NOMO-1 treated with dmso at 0.1 percent for 144 hours (cell line): Measurements from ENCODE around the gene MRPL16.

ENCODE experiments used
- DNase-seq: peaks from one replicate; lab custom pipeline; 2025; ENCODE audit not compliant: unreplicated experiment; lab: John Stamatoyannopoulos, UW

The MRPL16 gene

DNA sequence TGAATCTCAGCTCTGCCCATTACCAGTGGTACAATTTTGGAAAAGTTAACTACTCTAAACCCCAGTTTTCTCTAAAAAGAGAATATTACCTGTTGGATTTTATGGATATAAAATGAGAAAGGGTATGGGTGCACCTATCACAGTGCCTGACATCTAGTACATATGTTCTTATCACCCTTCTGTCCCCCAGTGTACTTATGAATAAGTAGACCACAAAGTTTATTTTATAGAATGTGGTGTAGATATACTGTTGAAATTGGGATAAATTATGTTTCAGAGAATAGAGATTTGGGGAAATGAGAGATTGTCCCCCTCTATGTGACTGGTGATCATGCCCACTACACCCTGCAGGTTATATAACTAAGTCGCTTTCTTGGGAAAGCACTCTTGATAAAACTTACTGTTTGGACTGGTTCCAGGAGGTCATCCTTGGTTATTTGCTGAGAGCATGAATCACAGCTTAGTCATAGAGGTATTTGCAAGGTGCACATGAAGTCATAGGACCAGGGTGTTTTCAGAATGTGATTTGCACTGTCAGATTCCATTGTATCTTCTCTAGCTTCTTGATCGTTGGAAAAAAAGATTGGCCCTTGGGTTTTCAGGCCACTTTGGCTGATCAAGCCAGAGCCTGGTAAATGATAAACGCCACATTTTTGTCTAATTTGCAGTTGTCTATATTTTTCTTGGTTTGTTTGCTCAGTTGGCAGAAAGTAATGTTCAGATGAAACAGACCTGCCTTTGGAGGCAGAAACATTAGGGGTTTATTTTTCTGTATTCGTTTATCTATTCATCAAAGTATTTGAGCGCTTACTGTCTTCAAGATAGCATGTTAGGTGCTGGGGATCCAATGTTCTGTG is 34.1 kb downstream of the MRPL16 start:
- DNase-seq: no peak

GRCh38 chr11:59773083-59773440 is 37.5 kb downstream of the MRPL16 start:
- no peak for DNase-seq

DNA sequence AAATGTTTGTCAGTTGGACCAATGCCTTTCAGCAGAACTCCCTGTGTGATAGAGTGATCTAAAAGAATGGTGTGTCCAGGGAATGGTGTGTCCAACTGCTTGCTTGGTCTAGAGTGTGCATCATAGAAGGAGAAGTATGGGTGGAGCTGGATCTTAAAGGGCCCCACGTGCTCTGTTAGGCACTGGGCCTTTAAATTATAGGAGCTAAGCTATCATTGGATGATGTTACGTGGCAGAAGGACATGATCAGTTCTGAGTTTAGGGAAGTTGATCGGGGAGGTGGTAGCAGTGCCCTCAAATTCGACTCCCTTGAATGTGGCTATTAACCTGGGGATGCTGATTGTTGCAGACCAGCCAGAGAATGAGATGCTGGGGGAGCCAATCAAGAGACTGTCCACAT is 39.0 kb downstream of the MRPL16 start:
- peak; percentile 27 for DNase-seq

DNA sequence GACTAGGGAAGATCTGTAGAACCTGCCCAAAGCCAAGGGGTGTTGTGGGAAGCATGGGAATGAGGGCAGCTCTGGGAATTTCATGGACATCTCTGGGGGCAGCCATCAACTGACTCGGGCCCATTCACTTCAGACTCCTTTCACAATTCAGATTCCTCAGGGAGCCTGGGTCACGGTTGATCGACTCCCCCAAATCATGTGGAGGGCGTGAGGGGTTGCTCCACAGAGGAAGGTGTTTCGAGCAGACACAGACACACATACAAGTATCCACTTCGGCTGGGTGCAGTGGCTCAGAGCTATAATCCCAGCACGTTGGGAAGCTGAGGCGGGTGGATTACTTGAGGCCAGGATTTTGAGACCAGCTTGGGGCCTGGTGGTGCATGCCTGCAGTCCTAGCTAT is 39.7 kb downstream of the MRPL16 start:
- no peak for DNase-seq

DNA sequence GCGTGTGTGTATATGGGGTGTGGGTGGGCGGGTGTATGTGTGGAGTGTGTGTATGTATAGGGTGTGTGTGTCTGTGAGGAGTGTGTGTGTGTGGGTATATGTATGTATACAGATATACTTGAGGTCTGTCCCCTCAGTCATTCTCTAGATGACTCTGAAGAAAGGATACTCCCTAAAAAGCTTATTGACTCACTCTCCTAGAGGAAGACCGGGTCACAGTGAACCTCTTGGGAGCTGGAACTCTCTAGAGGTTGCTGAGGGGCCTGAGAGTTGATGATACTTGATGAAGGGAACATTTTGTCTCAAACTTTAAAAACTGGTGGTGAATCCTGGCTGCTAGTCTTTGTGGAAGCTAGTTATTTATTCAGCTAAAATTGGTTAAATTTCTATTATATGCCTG is 40.3 kb downstream of the MRPL16 start:
- DNase-seq: no peak

GRCh38 chr11:59769828-59770227 is 40.8 kb downstream of the MRPL16 start:
- no peak for DNase-seq

DNA sequence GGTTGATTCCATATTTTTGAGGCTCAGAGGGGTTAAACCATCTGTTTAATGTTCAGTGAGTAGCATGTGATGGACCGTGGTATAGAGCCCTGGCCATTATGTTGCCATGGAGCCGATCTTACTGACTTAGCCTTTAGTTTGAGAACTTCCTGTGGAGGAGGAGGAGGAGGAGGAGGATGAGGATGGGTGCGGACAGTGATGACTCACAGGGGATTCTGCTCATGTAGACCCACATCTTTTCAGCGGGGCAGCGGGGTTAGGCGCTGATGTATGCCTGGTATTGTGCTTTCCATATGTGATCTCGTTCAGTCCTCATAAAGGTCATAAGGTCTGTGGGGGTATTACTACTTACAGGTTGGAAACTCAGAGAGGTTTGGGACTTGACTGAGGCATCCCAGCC is 41.5 kb downstream of the MRPL16 start:
- DNase-seq: no peak

DNA sequence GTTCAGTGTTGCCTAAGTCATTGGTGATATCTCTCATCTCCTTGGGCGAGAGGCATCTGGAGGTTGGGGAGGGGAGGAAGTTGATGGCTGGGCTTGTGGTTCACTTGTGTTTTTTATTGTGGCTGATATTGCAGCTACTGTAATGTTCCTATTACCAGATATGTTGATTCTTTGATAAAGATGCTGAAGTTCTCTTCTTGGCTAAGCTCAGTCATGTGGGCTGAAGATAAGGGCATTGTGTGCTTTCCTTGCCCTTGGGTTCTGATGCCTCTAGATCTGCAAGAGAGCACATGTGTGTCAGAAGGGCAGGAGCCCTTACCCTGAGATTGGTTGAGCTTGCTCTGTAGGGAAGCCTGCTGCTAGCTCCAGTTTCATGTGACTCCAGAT is 43.4 kb downstream of the MRPL16 start:
- no peak for DNase-seq

DNA sequence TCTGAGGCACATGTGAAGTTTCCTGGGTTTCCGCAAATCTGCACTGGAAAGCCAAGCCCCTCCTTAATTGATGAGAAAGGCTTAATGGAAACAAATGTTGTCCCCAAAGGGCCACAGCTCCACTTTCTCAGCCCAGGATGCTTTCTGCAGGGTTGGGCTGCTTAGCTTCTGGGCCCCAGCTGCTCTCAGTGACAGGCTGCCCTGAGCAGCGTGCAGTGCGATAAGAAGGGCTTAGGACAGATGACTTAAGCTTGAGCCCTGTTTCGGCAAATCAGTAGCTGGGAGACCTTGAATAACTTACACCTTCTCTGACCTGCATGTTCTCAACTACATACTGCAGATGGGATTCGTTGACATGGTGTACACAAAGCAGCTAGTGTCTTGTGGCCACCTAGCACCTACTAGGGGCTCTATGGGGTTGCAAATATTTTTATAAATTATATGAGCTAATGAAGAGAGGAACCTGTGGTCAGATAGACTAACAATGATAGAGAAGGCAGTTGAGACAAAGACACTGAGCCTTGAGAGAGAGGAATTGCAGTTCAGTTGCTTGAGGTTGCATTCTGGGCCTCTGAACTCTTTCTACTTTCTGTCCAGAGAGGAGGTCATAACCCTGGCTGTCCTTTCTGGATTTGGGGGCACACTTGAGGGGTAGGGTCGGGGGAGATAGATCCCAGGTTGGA is 43.9 kb downstream of the MRPL16 start:
- DNase-seq: no peak

- no peak for DNase-seq
Measured at GRCh38 chr11:59765068-59765735, 45.4 kb downstream of the MRPL16 start.

DNA sequence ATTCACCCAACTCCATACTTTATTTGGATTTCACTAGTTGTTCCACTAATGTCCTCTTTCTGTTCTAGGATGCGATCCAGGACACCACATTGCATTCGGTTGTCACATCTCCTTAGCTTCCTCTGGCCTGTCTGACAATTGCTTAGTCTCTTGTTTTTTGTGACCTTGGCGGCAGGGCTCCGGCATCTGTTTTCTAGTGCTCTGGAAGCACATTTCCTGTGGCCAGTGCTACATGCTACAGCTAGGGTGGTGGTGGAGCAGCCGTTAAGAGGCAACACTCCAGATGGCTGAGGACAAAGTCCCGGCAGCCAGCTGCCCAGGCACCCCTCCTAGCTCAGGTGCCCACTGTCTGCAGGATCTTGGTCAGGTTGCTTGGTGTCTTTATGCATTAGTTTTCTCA is 48.6 kb downstream of the MRPL16 start:
- no peak for DNase-seq

DNA sequence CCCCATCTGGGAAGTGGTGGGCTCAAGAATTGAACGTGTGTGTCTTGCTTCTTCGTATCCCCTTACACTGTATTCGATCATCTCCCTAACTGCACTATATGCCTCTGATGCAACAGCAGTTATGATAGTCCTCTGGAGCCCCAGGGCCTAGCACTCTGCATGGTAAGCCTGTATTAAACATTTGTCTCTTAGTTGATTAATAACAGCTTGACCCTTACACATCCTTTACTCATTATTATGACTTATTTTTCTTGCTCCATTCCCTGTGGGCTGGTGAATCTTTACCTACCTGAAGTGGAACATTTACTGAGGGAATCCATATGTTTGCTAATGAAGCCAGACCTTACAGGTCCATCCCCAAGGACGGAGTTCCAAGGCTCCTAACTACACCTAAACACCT is 49.8 kb downstream of the MRPL16 start:
- DNase-seq: no peak

- DNase-seq: no peak
Measured at GRCh38 chr11:59759900-59760299, 50.7 kb downstream of the MRPL16 start.

GRCh38 chr11:59758401-59759037 is 52.1 kb downstream of the MRPL16 start:
- DNase-seq: no peak

DNA sequence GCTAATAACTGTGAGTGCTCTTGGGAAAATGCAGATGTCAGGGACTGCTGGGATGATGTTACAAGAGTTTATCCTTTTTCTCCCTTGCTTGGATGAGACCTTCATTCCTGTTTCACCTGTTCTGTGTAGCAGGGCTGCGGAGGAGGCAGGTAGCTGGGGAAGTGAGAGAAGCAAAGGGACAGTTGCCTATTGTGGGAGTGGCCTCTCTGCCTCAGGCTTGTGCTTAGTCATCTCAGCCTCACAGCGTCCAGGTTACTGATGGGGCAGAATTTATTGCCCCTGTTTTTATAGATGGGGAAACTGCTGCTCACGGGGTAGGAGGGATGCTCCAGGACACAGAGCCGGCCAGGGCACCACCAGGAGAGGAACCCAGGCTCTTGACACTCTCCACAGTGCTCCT is 53.7 kb downstream of the MRPL16 start:
- DNase-seq: peak; percentile 30

- no peak for DNase-seq
Measured at GRCh38 chr11:59756558-59756840, 54.1 kb downstream of the MRPL16 start.
